ENCODE measurements around the gene PTPMT1. TPM values are rescaled to one million over a fixed set of nuclear protein-coding genes. Genes with fewer than 3 reads are reported as not detected.

PTPMT1 gene
- polyA plus RNA-seq, 2 of the 4 experiments (the other 2 are of a cell fraction): 63.4 to 69.2 TPM

GRCh38 chr11:47592251-47592650, 26.9 kb downstream of the PTPMT1 start:
- TF ChIP-seq HOXB5 (CRISPR knock-in tag; IDR thresholded peaks at IDR 0.05) (no peak), CBX8 (IDR thresholded peaks at IDR 0.05) (no peak), MAX (IDR thresholded peaks at IDR 0.05) (no peak), NR3C1 (IDR thresholded peaks at IDR 0.05) (no peak), CBX2 (IDR thresholded peaks at IDR 0.05; ENCODE audit: borderline replicate concordance, low read depth) (no peak), FOXS1 (CRISPR knock-in tag; IDR thresholded peaks at IDR 0.05) (no peak), JUNB (IDR thresholded peaks at IDR 0.05) (no peak), ELK1 (IDR thresholded peaks at IDR 0.05; ENCODE audit: low read depth, low read length) (no peak), ZC3H11A (IDR thresholded peaks at IDR 0.05) (no peak), EP300 (IDR thresholded peaks at IDR 0.05) (no peak)
- POLR2A ChIA-PET: no interaction called here
- Histone ChIP-seq H3K27ac (no peak overlapping the region), H3K9me3 (no peaks in the 10 kb centered on the region), H3K4me1 (peaks cover 8% of the 10 kb centered on the region; the same call in 1 of the 3 replicates), H3K4me3 (no peak overlapping the region), H3K4me2 (no peak overlapping the region)
- CTCF ChIA-PET: interaction anchor here (1.1 kb wide), 1 partner anchor 113 kb away, joined by 4 read pairs; no protein-coding TSS in a partner anchor
- FAIRE-seq: no peak
- WGBS (ENCODE audit: missing lambda C conversion rate): 66% methylated on average over 4 of the region's 4 CpGs
- ATAC-seq: no peak
- no peak for DNase-seq (ENCODE audit: low read depth in 1 of 2, low spot score in 1 of 2)

GRCh38 chr11:47592970-47593369, 27.6 kb downstream of the PTPMT1 start:
- H3K4me1 ChIP-seq: peaks cover 8% of the 10 kb centered on the region; the same call in 1 of the 3 replicates
- ChIA-PET POLR2A (interaction anchor here (0.5 kb wide), 1 partner anchor 24 kb away, joined by 3 read pairs; no protein-coding TSS in a partner anchor), CTCF (no interaction called here)
- TF ChIP-seq HEYL (CRISPR knock-in tag; IDR thresholded peaks at IDR 0.05) (no peak), HMGXB4 (CRISPR knock-in tag; IDR thresholded peaks at IDR 0.05; ENCODE audit: borderline replicate concordance) (no peak), ZSCAN20 (CRISPR knock-in tag; IDR thresholded peaks at IDR 0.05) (no peak), BCL3 (IDR thresholded peaks at IDR 0.05) (no peak), CTCF (IDR thresholded peaks at IDR 0.05) (no peak), FOXS1 (CRISPR knock-in tag; IDR thresholded peaks at IDR 0.05) (no peak), MYC (IDR thresholded peaks at IDR 0.05; ENCODE audit: borderline replicate concordance, low read length) (no peak), HES2 (IDR thresholded peaks at IDR 0.05) (no peak), EHMT2 (IDR thresholded peaks at IDR 0.05; ENCODE audit: low read depth) (no peak)
- WGBS (ENCODE audit: missing lambda C conversion rate): 44% methylated on average over 2 of the region's 2 CpGs
- no peaks in the 10 kb centered on the region for H3K9me3 ChIP-seq
- H3K4me3 ChIP-seq: no peak overlapping the region
- no peak overlapping the region; the same call in 2 of the 3 replicates for H3K4me2 ChIP-seq
- H3K27ac ChIP-seq: no peak overlapping the region
- ATAC-seq (no peak), FAIRE-seq (no peak), DNase-seq (ENCODE audit: low read depth in 1 of 2, low spot score in 1 of 2) (no peak)

All from A549 (cell line).